GOT3 (cell line): Measurements from ENCODE around the gene NUDT4.
"Not testable (repeated sequence)": the region's sequence is repeated elsewhere in the genome, so short reads cannot be mapped to it uniquely, and the experiment has no call there.

Source experiments
- DNase-seq: peaks from one replicate; lab custom pipeline; 2025; ENCODE audit warnings: mixed read lengths; lab: John Stamatoyannopoulos, UW

The NUDT4 gene

GRCh38 chr12:93399183-93399863, 21.6 kb downstream of the NUDT4 start:
- not testable (repeated sequence) for DNase-seq

DNA sequence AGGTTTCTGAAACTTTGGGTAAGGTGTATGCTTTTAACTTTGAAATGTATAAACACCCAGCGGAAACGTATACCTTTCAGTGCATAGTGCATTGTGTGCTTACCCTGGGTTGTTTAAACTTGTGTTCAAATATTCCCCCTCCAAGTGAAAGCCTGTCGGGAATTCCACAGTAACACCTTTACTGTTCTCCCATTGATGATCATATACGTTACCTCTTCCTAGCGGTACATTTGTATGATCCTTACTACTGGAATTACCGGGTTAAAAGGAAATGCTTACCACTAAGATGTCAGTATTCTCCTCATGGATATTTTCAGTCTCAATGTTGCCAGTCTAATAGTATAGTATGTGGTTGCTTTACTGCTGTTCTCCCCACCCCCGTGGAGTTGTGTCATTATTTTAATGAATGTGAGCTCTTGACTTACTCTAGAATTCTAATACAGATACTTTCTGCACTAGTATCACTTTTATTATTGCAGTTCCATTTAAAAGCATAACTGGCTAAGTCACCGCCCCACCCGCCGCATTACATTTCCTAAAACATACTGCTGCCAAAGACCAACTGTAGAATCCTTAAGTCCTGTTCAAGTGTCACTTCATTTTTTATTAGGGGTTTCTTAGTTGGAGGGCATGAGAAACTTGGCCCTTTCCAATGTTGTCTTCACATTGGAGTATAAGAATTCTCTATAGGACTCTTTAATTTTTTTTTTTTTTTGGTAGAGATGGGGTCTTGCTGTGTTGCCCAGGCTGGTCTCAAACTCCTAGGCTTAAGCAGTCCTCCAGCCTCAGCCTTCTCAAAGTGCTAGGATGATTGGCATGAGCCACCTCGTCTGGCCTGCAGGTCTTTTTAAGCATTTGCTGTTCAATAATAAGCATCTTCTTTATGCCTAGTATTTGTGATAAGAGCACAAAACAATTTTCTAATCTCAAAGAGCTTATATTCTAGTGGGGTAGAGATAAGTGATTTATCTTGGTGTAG, 24.9 kb downstream of the NUDT4 start:
- no peak for DNase-seq

DNA sequence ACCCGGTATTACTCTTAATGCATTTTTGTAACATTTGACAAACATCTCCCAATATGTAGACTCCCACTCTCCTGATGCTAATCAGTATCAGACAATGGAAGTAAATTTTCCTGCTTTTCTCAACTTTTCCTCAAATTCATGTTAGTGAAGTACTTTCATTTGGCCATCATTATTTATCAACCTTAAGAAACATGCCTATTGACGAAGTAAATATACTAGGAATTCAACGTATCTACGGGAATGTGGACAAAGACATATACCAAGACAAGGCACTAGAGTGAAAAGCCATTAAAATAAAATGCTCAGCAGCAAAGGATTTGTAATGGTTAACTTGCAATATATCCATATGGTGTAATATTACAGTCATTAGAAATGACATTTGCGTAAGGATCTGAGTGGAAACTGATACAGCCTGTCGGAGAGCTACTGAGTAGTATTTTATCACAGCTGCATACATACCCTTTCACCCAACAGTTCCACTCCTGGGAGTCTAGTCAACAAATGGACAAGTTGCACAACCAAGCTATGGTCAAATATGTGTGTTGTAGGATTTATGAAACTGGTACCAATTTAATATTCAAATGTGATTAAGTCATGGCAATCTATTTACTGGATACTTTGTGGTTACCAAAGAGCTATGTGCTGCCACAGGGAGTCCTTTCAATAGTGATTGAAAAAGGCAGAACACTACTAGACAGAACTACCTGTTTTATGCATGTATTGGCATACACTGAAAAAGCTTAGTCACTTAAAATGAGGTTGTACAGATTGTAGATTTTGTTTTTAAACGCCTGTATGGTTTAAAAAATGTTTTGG, 26.5 kb downstream of the NUDT4 start:
- no peak for DNase-seq

GRCh38 chr12:93404961-93405849, 27.5 kb downstream of the NUDT4 start:
- DNase-seq: no peak

GRCh38 chr12:93407054-93407962, 29.6 kb downstream of the NUDT4 start:
- no peak for DNase-seq

DNA sequence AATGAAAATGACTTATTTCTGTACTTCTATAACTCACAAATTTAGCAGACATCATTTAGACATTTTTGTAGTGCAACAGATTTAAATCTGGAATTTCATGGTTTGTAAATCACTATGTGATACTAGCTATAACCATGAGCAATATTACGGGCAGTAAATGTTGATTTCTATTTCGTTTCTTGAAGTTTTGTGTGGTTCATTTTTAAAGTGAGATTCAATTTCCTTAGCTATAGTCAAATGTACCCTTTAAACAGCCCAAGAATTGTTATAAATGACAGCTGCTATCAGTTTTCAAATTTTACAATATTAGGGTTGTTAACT, 30.2 kb downstream of the NUDT4 start:
- DNase-seq: no peak

DNA sequence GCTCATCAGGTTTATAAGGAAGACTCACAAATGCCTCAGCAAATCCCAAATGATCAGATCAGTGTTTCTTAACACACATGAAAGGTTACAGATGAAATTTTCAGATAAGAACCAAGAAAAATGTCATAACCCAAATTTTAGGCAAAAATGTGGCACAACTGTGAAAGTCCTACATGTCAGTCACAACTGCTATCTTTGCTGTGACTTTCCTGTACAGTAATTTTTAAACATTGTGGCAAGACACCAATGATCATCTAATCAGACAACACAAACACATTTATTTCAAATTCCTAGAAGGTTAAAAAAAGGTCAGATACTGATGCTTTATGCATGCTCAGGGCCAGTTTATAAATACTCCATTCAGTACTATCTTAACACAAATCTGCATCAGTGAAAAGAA, 31.1 kb downstream of the NUDT4 start:
- no peak for DNase-seq

DNA sequence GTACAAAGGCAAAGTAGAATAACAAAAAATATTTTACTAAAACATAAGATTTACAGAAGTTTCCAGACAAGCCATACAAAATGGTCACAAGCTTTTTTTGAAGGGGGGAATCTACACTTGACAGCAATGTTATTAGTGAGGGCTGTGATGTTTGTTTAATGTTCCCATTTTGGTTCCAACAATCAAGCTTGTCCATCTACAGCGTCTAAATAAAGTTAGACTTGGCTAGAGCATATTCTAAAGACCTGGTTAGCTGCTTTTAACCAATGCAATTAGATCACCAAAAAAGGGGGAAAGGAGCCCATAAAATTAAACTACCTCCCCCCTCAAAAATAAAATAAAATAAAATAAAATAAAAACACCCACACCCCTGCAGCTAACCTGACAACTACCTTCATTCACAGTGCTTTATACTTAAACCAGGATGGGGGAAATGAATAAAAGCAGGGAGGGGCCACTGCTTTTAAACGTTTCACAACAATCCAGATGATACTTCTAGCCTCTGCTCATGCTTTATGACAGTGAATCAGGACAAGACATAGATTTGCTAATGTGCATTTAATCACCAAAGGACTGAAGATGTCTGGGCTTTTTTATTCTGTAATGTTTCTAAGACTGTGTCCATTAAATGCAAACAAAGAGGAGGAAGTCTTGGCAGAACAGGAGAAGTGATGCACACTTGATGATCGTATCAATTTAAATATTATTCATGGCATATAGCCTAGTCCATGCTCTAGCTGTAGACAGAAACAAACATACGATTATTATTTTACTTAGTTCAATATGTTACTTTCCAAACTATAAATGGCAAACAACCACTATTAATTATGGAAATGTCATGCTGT, 31.8 kb downstream of the NUDT4 start:
- not testable (repeated sequence) for DNase-seq

- DNase-seq: not testable (repeated sequence)
These were observed 33.3 kb downstream of the NUDT4 start for GRCh38 chr12:93411060-93411459.

- DNase-seq: not testable (repeated sequence)
These were observed 34.7 kb downstream of the NUDT4 start for GRCh38 chr12:93412396-93412795.

GRCh38 chr12:93413064-93413463, 35.3 kb downstream of the NUDT4 start:
- no peak for DNase-seq

DNA sequence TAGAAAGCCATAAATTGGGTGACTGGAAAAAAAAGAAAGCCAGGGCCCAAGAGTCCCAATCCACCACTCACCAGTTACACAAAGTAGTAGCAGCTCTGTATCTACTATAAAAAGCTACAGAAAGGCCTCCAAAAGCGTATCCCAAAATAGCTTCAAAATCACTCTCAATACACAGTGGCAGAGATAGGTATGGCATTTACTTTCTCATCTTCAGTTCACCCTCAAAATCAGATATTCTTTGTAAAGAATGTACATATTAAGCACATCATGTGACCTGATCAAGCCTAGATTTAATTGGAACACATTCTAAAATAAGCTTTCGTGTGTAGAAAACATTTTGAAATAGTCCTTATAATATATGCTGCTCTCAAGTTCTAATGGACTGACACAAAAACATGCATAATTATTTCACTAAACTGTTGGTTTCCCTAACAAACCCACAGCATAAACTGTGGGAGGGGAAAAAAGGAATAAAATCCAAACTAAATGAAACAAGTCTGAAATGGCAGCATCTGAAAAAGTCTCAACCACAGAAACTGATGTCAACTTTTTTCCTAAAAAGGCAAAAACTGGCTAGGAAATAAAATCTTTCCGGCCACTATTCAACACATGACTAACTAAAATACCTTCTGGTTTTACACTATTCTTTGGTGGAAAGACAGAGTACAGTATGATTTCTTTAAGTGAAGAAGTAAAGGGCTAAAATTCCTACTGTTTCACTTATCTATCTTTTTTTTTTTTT, 38.2 kb downstream of the NUDT4 start:
- no peak for DNase-seq

DNA sequence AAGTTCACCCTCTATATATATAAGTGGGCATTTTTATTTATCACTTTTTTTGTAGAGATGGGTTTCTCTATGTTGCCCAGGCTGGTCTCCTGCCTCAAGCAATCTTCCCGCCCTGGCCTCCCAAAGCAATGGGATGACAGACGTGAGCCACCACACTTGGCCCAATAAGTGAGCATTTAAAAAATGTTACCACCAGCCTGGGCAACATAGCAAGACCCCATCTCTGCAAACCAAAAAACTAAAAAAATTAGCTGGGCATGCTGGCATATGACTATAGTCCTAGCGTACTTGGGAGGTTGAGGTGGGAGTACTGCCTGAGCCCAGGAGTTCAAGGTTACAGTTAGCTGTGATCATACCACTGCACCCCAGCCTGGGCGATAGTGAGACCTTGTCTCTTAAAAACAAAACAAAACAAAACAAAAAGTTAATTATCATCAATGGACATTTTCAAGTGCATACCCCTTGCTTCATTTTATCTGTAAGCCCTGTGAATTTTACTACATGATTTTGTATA, 40.3 kb downstream of the NUDT4 start:
- no peak for DNase-seq

DNA sequence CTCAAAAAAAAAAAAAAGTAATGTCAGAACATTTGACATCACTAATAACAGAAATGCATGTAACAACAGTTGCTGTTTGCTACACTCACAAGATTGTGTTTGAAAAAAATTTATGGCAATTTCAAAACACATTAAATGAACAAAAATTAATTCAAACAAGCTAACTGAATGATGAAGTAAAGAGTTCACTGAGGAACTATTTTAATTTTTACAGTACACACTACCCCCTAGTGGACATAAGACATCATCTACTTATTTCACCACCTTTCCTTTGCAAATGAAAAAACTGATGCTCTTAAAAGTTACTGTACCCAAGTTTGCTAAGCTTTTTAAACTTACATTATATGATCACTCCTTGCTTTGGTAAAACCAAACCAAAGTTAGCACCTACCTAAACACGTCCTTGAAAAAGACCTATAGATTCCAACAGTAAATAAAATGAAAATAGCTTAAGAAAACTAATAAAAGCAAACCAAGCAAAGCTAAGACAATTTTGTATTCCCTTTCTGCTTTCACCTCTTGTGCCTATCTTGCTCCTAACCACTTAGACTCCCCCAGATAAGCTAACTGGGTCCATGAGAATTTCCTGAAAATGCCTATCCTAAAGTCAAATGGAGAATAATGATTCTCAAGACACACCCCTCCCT, 41.8 kb downstream of the NUDT4 start:
- no peak for DNase-seq

DNA sequence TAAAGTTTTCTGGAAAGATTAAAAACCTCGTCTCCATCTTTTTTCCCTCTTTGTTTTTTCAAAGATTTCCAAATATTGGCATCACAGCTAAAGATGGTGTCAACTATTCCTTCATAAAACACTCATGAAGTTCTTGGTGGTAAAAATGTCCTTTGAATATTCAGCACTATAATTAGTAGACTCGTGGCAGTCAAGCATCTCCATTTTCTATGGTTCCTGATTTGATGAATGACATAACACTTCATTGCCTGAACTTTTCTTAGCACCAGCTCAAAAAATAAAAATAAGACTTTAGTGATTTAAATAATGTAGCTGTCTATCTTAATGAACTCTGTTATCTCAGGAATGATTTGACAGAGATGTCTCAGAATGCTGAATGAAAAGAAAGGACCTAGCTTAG, 44.3 kb downstream of the NUDT4 start:
- DNase-seq: no peak

GRCh38 chr12:93425736-93426411, 48.1 kb downstream of the NUDT4 start:
- no peak for DNase-seq

GRCh38 chr12:93426412-93426805, 48.7 kb downstream of the NUDT4 start:
- no peak for DNase-seq
